H9 (cell line): ENCODE results near the gene UBTF. TPM values are rescaled to one million over a fixed set of nuclear protein-coding genes. Genes with fewer than 3 reads are reported as not detected.

Experiments
- DNase-seq: peaks from one replicate; pipeline ENCODE4 v3.0.0-alpha.2; 2017
- H2AFZ ChIP-seq: one replicate; pipeline ENCODE4 v1.6.1; 2013; ENCODE audit warnings: mild to moderate bottlenecking, low read length, control low read depth, moderate library complexity
- H2AK5ac ChIP-seq: 2 replicates; pipeline ENCODE4 v1.6.1; 2013; ENCODE audit warnings: low read length, control low read depth, mixed read lengths; ENCODE audit not compliant: insufficient read length
- H2BK120ac ChIP-seq: one replicate; pipeline ENCODE4 v1.6.1; 2013; ENCODE audit warnings: low read depth, mild to moderate bottlenecking, low read length, control low read depth, inconsistent platforms; ENCODE audit not compliant: poor library complexity, severe bottlenecking
- H2BK12ac ChIP-seq: 2 replicates; pipeline ENCODE4 v1.6.1; 2013; ENCODE audit warnings: low read length, control low read depth, mixed read lengths, low read depth; ENCODE audit not compliant: insufficient read length
- H2BK15ac ChIP-seq: 2 replicates; pipeline ENCODE4 v1.6.1; 2013; ENCODE audit warnings: low read depth, low read length, control low read depth
- H2BK20ac ChIP-seq: one replicate; pipeline ENCODE4 v1.6.1; 2013; ENCODE audit warnings: low read depth, mild to moderate bottlenecking, low read length, control low read depth, inconsistent platforms; ENCODE audit not compliant: poor library complexity, severe bottlenecking
- H2BK5ac ChIP-seq: 2 replicates; pipeline ENCODE4 v1.6.1; 2013; ENCODE audit warnings: low read length, control low read depth, mixed read lengths; ENCODE audit not compliant: insufficient read length
- H3K14ac ChIP-seq: 2 replicates; pipeline ENCODE4 v1.6.1; 2013; ENCODE audit warnings: low read length, control low read depth; ENCODE audit not compliant: insufficient read depth
- H3K18ac ChIP-seq: 2 replicates; pipeline ENCODE4 v1.6.1; 2013; ENCODE audit warnings: low read depth, mild to moderate bottlenecking, mixed read lengths, low read length, control low read depth; ENCODE audit not compliant: insufficient read length
- H3K23ac ChIP-seq: 2 replicates; pipeline ENCODE4 v1.6.1; 2013; ENCODE audit warnings: low read length, control low read depth, mixed read lengths, low read depth; ENCODE audit not compliant: insufficient read length
- H3K23me2 ChIP-seq: 2 replicates; pipeline ENCODE4 v1.6.1; 2013; ENCODE audit warnings: low read depth, mild to moderate bottlenecking, mixed read lengths, low read length, control low read depth; ENCODE audit not compliant: insufficient read length, poor library complexity, severe bottlenecking
- H3K27ac ChIP-seq: 2 replicates; pipeline ENCODE4 v1.5.1; 2013; ENCODE audit warnings: low read length, control low read depth, mixed read lengths, low read depth; ENCODE audit not compliant: insufficient read length
- H3K27me3 ChIP-seq: 2 replicates; pipeline ENCODE4 v1.6.1; 2013; ENCODE audit warnings: low read length, control low read depth, inconsistent platforms; ENCODE audit not compliant: insufficient read depth
- H3K4ac ChIP-seq: 2 replicates; pipeline ENCODE4 v1.6.1; 2013; ENCODE audit warnings: low read depth, mild to moderate bottlenecking, control low read depth, inconsistent platforms, low read length, moderate library complexity
- H3K4me1 ChIP-seq: 2 replicates; pipeline ENCODE4 v1.6.1; 2013; ENCODE audit warnings: low read length, control low read depth, inconsistent platforms; ENCODE audit not compliant: insufficient read depth
- H3K4me2 ChIP-seq: 2 replicates; pipeline ENCODE4 v1.6.1; 2013; ENCODE audit warnings: low read length, control low read depth, mixed read lengths; ENCODE audit not compliant: insufficient read length, insufficient read depth
- H3K56ac ChIP-seq: 2 replicates; pipeline ENCODE4 v1.6.1; 2013; ENCODE audit warnings: low read depth, mild to moderate bottlenecking, mixed read lengths, low read length, control low read depth; ENCODE audit not compliant: insufficient read length
- H3K79me1 ChIP-seq: 2 replicates; pipeline ENCODE4 v1.6.1; 2013; ENCODE audit warnings: low read depth, mild to moderate bottlenecking, moderate library complexity, low read length, control low read depth, inconsistent platforms; ENCODE audit not compliant: insufficient read depth, poor library complexity, severe bottlenecking
- H3K79me2 ChIP-seq: 2 replicates; pipeline ENCODE4 v1.6.1; 2013; ENCODE audit warnings: low read length, control low read depth, inconsistent platforms; ENCODE audit not compliant: insufficient read depth
- H3K9ac ChIP-seq: 2 replicates; pipeline ENCODE4 v1.6.1; 2013; ENCODE audit warnings: low read length, control low read depth, mixed read lengths; ENCODE audit not compliant: insufficient read length; ENCODE audit errors: extremely low read depth
- H3K9me3 ChIP-seq: one replicate; pipeline ENCODE4 v1.6.1; 2013; ENCODE audit warnings: low read depth, low read length, inconsistent platforms; ENCODE audit not compliant: control insufficient read depth
- H3T11ph ChIP-seq: one replicate; pipeline ENCODE4 v1.6.1; 2013; ENCODE audit warnings: mild to moderate bottlenecking, low read length, control low read depth, inconsistent platforms
- H4K20me1 ChIP-seq: one replicate; pipeline ENCODE4 v1.6.1; 2013; ENCODE audit not compliant: control insufficient read depth, insufficient read length, insufficient read depth
- H4K5ac ChIP-seq: 2 replicates; pipeline ENCODE4 v1.6.1; 2013; ENCODE audit warnings: low read depth, mild to moderate bottlenecking, mixed read lengths, low read length, control low read depth; ENCODE audit not compliant: insufficient read length
- H4K8ac ChIP-seq: replicated peaks from 2 replicates; pipeline ENCODE4 v1.6.1; 2013; ENCODE audit warnings: low read length, control low read depth, mixed read lengths, low read depth; ENCODE audit not compliant: insufficient read length
- H4K91ac ChIP-seq: 2 replicates; pipeline ENCODE4 v1.6.1; 2013; ENCODE audit warnings: low read depth, mild to moderate bottlenecking, moderate library complexity, mixed read lengths, low read length, control low read depth; ENCODE audit not compliant: insufficient read length
- H3K27ac Mint-ChIP-seq, 3 experiments: 2 replicates in 2 of 3; 3 replicates in 1 of 3; pipeline ENCODE4 v1.8.0; 2020 to 2021; ENCODE audit warnings: mixed read lengths in 3 of 3, mild to moderate bottlenecking in 1 of 3, moderate library complexity in 1 of 3
- H3K27me3 Mint-ChIP-seq: 2 replicates; pipeline ENCODE4 v1.8.0; 2021; ENCODE audit warnings: low read depth, mild to moderate bottlenecking, moderate library complexity, mixed read lengths
- H3K36me3 Mint-ChIP-seq, 3 experiments: 2 replicates in 2 of 3; 3 replicates in 1 of 3; pipeline ENCODE4 v1.8.0; 2020 to 2021; ENCODE audit warnings: low read depth in 3 of 3, mixed read lengths in 3 of 3; ENCODE audit not compliant: insufficient read depth in 1 of 3
- H3K4me1 Mint-ChIP-seq, 2 experiments: 2 replicates each; pipeline ENCODE4 v1.8.0; 2020; ENCODE audit warnings: mixed read lengths in 2 of 2
- H3K4me3 Mint-ChIP-seq, 2 experiments: 2 replicates in 1 of 2; 3 replicates in 1 of 2; pipeline ENCODE4 v1.8.0; 2020 to 2021; ENCODE audit warnings: mild to moderate bottlenecking in 2 of 2, mixed read lengths in 2 of 2, moderate library complexity in 1 of 2
- H3K9me3 Mint-ChIP-seq, 2 experiments: 2 replicates in 1 of 2; 3 replicates in 1 of 2; pipeline ENCODE4 v1.8.0; 2020; ENCODE audit warnings: mild to moderate bottlenecking in 2 of 2, mixed read lengths in 2 of 2, moderate library complexity in 1 of 2
- WGBS: extraction: QIAGEN DNeasy Blood & Tissue Kit; methylation state at CpG from one replicate; pipeline ENCODE4 v1.1.7; 2013; ENCODE audit warnings: missing lambda C conversion rate, low lambda C conversion rate, mixed read lengths; ENCODE audit not compliant: insufficient read length; ENCODE audit errors: extremely low coverage; 5-methylcytosine and 5-hydroxymethylcytosine counted together
- total RNA-seq: library from RNA; stranded (reverse); gene quantifications from 2 replicates; pipeline ENCODE4 v1.2.1, GENCODE V29; 2021
- TF ChIP-seq, protein P1 (sequence below): fragments of 200-600 bp; sonication (generic); conservative IDR thresholded peaks from 3 replicates; pipeline ENCODE4 v1.8.0; 2021; ENCODE audit warnings: antibody characterized with exemption, mild to moderate bottlenecking

Gene UBTF
- total RNA-seq, 1 experiment from 2014 or later = 151 TPM

DNA sequence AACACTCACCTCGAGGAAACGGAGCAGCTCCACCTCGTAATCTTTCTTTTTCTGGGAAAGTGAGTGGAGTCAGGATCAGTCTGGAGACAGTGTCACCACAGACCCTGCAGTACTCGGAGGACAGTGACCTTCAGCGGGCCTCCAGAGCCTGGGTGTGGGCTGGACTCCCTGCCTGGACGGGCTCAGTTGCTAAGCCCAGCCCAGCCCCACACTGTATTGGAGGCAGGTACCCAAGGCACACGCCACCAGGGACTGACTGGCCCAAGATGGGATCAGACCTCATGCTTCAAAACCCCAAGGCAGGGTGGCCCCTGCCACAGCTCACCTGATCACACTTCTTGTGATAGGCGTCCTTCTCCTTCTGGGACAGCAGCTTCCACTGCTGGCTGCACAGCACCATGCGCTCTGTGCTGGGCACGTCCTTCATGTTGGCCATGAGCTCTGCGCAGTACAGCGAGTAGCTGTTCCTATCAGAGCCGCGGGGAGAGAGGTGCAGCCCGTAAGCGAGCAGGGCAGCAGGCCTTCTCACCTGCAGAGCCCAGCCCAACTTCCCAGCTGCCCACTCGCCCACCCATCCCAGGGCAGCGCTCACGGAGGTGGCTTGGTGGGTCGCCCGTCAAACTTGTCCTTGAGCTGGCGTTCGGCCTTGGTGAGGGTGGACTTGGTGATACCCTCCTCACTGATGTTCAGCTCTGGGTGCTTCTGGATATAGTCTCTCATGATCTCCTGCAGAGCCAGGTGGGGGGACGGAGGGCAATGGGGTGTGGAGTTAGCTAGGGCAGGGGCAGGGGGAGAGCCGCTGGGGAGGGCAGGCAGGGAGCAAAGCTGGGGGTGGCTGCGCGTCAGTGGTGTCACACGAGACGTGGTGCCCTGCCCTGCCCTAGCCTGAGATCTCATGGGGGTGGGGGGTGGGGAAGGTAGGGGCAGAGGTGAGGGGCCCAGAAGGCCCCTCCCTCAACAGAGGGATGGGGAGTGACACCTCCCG, 7.9 kb downstream of the UBTF start:
- Mint-ChIP-seq H3K4me3 (no peak overlapping the region; a peak in 1 of 5 replicates), H3K36me3 (peaks cover 46 to 91% (median 84%) of the 10 kb centered on the region in 3 experiments), H3K9me3 (no peaks in the 10 kb centered on the region), H3K4me1 (peaks cover 3 to 24% of the 10 kb centered on the region in 2 experiments; a peak in 3 of 4 replicates), H3K27ac (no peak overlapping the region), H3K27me3 (no peaks in the 10 kb centered on the region)
- H3K4ac ChIP-seq = no peak overlapping the region
- H3K4me1 ChIP-seq = no peaks in the 10 kb centered on the region
- no peaks in the 10 kb centered on the region for H3K9me3 ChIP-seq
- H3K9ac ChIP-seq = no peak overlapping the region
- H4K8ac ChIP-seq = no peak overlapping the region
- no peak overlapping the region for H3K56ac ChIP-seq
- no peaks in the 10 kb centered on the region for H3K27me3 ChIP-seq
- no peaks in the 10 kb centered on the region for H3K23me2 ChIP-seq
- DNase-seq = no peak
- no peak overlapping the region for H3K18ac ChIP-seq
- H3K79me2 ChIP-seq = no peaks in the 10 kb centered on the region
- TF ChIP-seq, protein P1, sequence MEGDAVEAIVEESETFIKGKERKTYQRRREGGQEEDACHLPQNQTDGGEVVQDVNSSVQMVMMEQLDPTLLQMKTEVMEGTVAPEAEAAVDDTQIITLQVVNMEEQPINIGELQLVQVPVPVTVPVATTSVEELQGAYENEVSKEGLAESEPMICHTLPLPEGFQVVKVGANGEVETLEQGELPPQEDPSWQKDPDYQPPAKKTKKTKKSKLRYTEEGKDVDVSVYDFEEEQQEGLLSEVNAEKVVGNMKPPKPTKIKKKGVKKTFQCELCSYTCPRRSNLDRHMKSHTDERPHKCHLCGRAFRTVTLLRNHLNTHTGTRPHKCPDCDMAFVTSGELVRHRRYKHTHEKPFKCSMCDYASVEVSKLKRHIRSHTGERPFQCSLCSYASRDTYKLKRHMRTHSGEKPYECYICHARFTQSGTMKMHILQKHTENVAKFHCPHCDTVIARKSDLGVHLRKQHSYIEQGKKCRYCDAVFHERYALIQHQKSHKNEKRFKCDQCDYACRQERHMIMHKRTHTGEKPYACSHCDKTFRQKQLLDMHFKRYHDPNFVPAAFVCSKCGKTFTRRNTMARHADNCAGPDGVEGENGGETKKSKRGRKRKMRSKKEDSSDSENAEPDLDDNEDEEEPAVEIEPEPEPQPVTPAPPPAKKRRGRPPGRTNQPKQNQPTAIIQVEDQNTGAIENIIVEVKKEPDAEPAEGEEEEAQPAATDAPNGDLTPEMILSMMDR = no peak
- no peak overlapping the region for H4K91ac ChIP-seq
- H2BK20ac ChIP-seq = no peak overlapping the region
- H2AK5ac ChIP-seq = no peak overlapping the region
- no peak overlapping the region for H2BK12ac ChIP-seq
- H2BK120ac ChIP-seq = no peak overlapping the region
- no peak overlapping the region for H2BK5ac ChIP-seq
- H4K20me1 ChIP-seq = no peaks in the 10 kb centered on the region
- H3K4me2 ChIP-seq = no peak overlapping the region
- no CpG with 5 or more reads among the region's 30 CpGs for WGBS
- H2BK15ac ChIP-seq = no peak overlapping the region
- no peak overlapping the region for H3K27ac ChIP-seq
- no peak overlapping the region for H3K14ac ChIP-seq
- H3K23ac ChIP-seq = no peak overlapping the region
- H3K79me1 ChIP-seq = no peaks in the 10 kb centered on the region
- H4K5ac ChIP-seq = no peak overlapping the region
- H2AFZ ChIP-seq = no peak overlapping the region
- no peak overlapping the region for H3T11ph ChIP-seq
